H1 (cell line): ENCODE measurements around the gene TRIM67. TPM values are rescaled to one million over a fixed set of nuclear protein-coding genes. Genes with fewer than 3 reads are reported as not detected.

ENCODE experiments used
- CTCF ChIA-PET: fragments of 300-600 bp; sonication (Branson Sonifier 250); formaldehyde crosslinking; loops from one replicate; lab custom pipeline; 2021; ENCODE audit not compliant: partially characterized antibody; lab: Charles Lee
- POLR2A ChIA-PET: fragments of 300-600 bp; sonication (Branson Sonifier 250); formaldehyde crosslinking; loops from one replicate; lab custom pipeline; 2021; ENCODE audit warnings: inconsistent platforms; ENCODE audit not compliant: partially characterized antibody; lab: Charles Lee
- DNase-seq, 2 experiments: peaks; one replicate each; pipeline versions ENCODE4 v3.0.0 to v3.0.0-alpha.2; 2010 to 2022; ENCODE audit warnings: low spot score in 2 of 2, low read depth in 1 of 2, mixed read lengths in 1 of 2
- FAIRE-seq: peaks from 2 replicates; lab custom pipeline; 2011; peaks lifted over from hg19 to GRCh38; lab: Jason Lieb, UNC
- H2AFZ ChIP-seq: 2 replicates; pipeline ENCODE4 v1.8.1; 2012; ENCODE audit warnings: low read length, inconsistent platforms
- H2AK5ac ChIP-seq: 2 replicates; pipeline ENCODE4 v1.6.1; 2013; ENCODE audit warnings: low read depth, low read length
- H2BK120ac ChIP-seq: replicated peaks from 2 replicates; pipeline ENCODE3; 2013; ENCODE audit warnings: low read depth, low read length, inconsistent platforms
- H2BK12ac ChIP-seq: 2 replicates; pipeline ENCODE4 v1.6.1; 2013; ENCODE audit warnings: low read depth, low read length
- H2BK15ac ChIP-seq: 2 replicates; pipeline ENCODE4 v1.6.1; 2013; ENCODE audit warnings: low read length
- H2BK20ac ChIP-seq: 2 replicates; pipeline ENCODE4 v1.6.1; 2013; ENCODE audit warnings: low read length
- H2BK5ac ChIP-seq: 2 replicates; pipeline ENCODE4 v1.6.1; 2013; ENCODE audit warnings: low read depth, low read length
- H3K14ac ChIP-seq: 2 replicates; pipeline ENCODE4 v1.6.1; 2013; ENCODE audit warnings: inconsistent platforms; ENCODE audit not compliant: insufficient read length
- H3K18ac ChIP-seq: 2 replicates; pipeline ENCODE4 v1.6.1; 2013; ENCODE audit warnings: low read length; ENCODE audit errors: extremely low read depth
- H3K23ac ChIP-seq: 2 replicates; pipeline ENCODE4 v1.6.1; 2013; ENCODE audit warnings: inconsistent platforms; ENCODE audit not compliant: insufficient read length
- H3K23me2 ChIP-seq: 2 replicates; pipeline ENCODE4 v1.6.1; 2013; ENCODE audit warnings: low read depth, low read length
- H3K27ac ChIP-seq: 2 replicates; pipeline ENCODE4 v1.6.1; 2011; ENCODE audit warnings: low read depth, low read length, inconsistent platforms
- H3K27me3 ChIP-seq, 4 experiments: replicated peaks in 1 of 4; 1 replicate in 1 of 4; 2 replicates in 3 of 4; pipeline versions ENCODE4 v1.6.1 to v1.8.1; 2011 to 2013; ENCODE audit warnings: low read length in 3 of 4, mild to moderate bottlenecking in 3 of 4, inconsistent platforms in 2 of 4, mixed read lengths in 2 of 4, moderate library complexity in 1 of 4; ENCODE audit not compliant: control insufficient read depth in 3 of 4, insufficient read depth in 3 of 4; ENCODE audit errors: extremely low read depth in 1 of 4
- H3K36me3 ChIP-seq, 4 experiments: 2 replicates each; pipeline versions ENCODE4 v1.6.1 to v1.8.1; 2011 to 2013; ENCODE audit warnings: mild to moderate bottlenecking in 4 of 4, low read length in 3 of 4, moderate library complexity in 2 of 4, control low read depth in 1 of 4, inconsistent platforms in 1 of 4; ENCODE audit not compliant: insufficient read depth in 4 of 4, control insufficient read depth in 2 of 4
- H3K4ac ChIP-seq: replicated peaks from 2 replicates; pipeline ENCODE3; 2013; ENCODE audit warnings: low read length, low read depth, mixed read lengths, inconsistent platforms; ENCODE audit not compliant: insufficient read length
- H3K4me1 ChIP-seq, 4 experiments: replicated peaks in 1 of 4; 1 replicate in 1 of 4; 2 replicates in 3 of 4; pipeline versions ENCODE4 v1.6.1 to v1.8.1; 2011 to 2013; ENCODE audit warnings: low read length in 3 of 4, inconsistent platforms in 2 of 4, mixed read lengths in 1 of 4; ENCODE audit not compliant: insufficient read depth in 4 of 4, control insufficient read depth in 3 of 4
- H3K4me2 ChIP-seq, 2 experiments: 2 replicates each; pipeline versions ENCODE4 v1.6.1 to v1.8.1; 2011 to 2013; ENCODE audit warnings: low read depth in 2 of 2, low read length in 2 of 2, control low read depth in 1 of 2, inconsistent platforms in 1 of 2, mild to moderate bottlenecking in 1 of 2; ENCODE audit not compliant: insufficient read depth in 1 of 2
- H3K4me3 ChIP-seq, 4 experiments: fragments of 200-600, 300-600 bp in 1 of 4; sonication (generic), shearing (Covaris generic), sonication (Bioruptor Twin) in 1 of 4; 2 replicates each; pipeline versions ENCODE4 v1.5.1 to v1.8.1; 2011 to 2016; ENCODE audit warnings: low read length in 4 of 4, low read depth in 3 of 4, control low read depth in 2 of 4, inconsistent platforms in 2 of 4, mild to moderate bottlenecking in 2 of 4, mixed read lengths in 1 of 4, moderate library complexity in 1 of 4; ENCODE audit not compliant: insufficient read depth in 2 of 4; ENCODE audit errors: extremely low read depth in 1 of 4
- H3K56ac ChIP-seq: replicated peaks from 2 replicates; pipeline ENCODE3; 2013; ENCODE audit warnings: low read depth, mild to moderate bottlenecking, mixed read lengths, low read length, inconsistent platforms; ENCODE audit not compliant: insufficient read length
- H3K79me1 ChIP-seq: 2 replicates; pipeline ENCODE4 v1.6.1; 2013; ENCODE audit warnings: low read depth, low read length, control low read depth
- H3K79me2 ChIP-seq, 2 experiments: 2 replicates each; pipeline versions ENCODE4 v1.6.1 to v1.8.1; 2012 to 2013; ENCODE audit warnings: low read length in 2 of 2, mild to moderate bottlenecking in 2 of 2, inconsistent platforms in 1 of 2; ENCODE audit not compliant: insufficient read depth in 2 of 2, control insufficient read depth in 1 of 2
- H3K9ac ChIP-seq, 4 experiments: replicated peaks in 1 of 4; 1 replicate in 1 of 4; 2 replicates in 3 of 4; pipeline versions ENCODE4 v1.6.1 to v1.8.1; 2011 to 2013; ENCODE audit warnings: low read depth in 3 of 4, low read length in 3 of 4, control low read depth in 2 of 4, mild to moderate bottlenecking in 2 of 4, moderate library complexity in 2 of 4, inconsistent platforms in 1 of 4; ENCODE audit errors: extremely low read depth in 1 of 4
- H3K9me3 ChIP-seq, 2 experiments: 2 replicates each; pipeline versions ENCODE4 v1.6.1 to v1.8.1; 2012 to 2013; ENCODE audit warnings: mild to moderate bottlenecking in 2 of 2, moderate library complexity in 2 of 2, control low read depth in 1 of 2, inconsistent platforms in 1 of 2, low read depth in 1 of 2, low read length in 1 of 2, mixed read lengths in 1 of 2; ENCODE audit not compliant: insufficient read depth in 2 of 2
- H4K20me1 ChIP-seq, 2 experiments: replicated peaks in 1 of 2; 2 replicates each; pipeline versions ENCODE3 to v1.8.1; 2011 to 2013; ENCODE audit warnings: inconsistent platforms in 2 of 2, low read length in 2 of 2, mild to moderate bottlenecking in 1 of 2; ENCODE audit not compliant: insufficient read depth in 2 of 2, control insufficient read depth in 1 of 2
- H4K5ac ChIP-seq: 2 replicates; pipeline ENCODE4 v1.6.1; 2013; ENCODE audit warnings: low read length, low read depth, mixed read lengths, inconsistent platforms; ENCODE audit not compliant: insufficient read length
- H4K8ac ChIP-seq: 2 replicates; pipeline ENCODE4 v1.8.0; 2013; ENCODE audit warnings: mild to moderate bottlenecking, moderate library complexity, low read length, inconsistent platforms; ENCODE audit not compliant: insufficient read depth; ENCODE audit errors: extremely low read depth
- H4K91ac ChIP-seq: replicated peaks from 2 replicates; pipeline ENCODE3; 2013; ENCODE audit warnings: low read length, mixed read lengths, inconsistent platforms; ENCODE audit not compliant: insufficient read length
- SP1 ChIP-seq: IDR thresholded peaks from 2 replicates; pipeline ENCODE4 v1.6.1; 2011; ENCODE audit warnings: low read depth, low read length
- WGBS, 2 experiments: shearing (Covaris generic) in 1 of 2; methylation state at CpG; one replicate each; pipeline versions ENCODE4 v1.1.6 to v1.1.7; 2013 to 2015; ENCODE audit warnings: low lambda C conversion rate in 2 of 2, mixed read lengths in 2 of 2, inconsistent platforms in 1 of 2, low coverage in 1 of 2, missing lambda C conversion rate in 1 of 2; ENCODE audit not compliant: insufficient replicate concordance in 2 of 2, insufficient coverage in 1 of 2, insufficient read length in 1 of 2; ENCODE audit errors: extremely low coverage in 1 of 2, missing lambda C conversion rate in 1 of 2; 5-methylcytosine and 5-hydroxymethylcytosine counted together
- polyA plus RNA-seq, 7 experiments: library from polyadenylated mRNA; depleted of rRNA in 3 of 7; stranded (reverse) in 5 of 7; unstranded in 2 of 7; fragments of >200 nt in 5 of 7; fragments of 200-250 nt in 2 of 7; gene quantifications; 1 replicate in 5 of 7; 2 replicates in 1 of 7; 4 replicates in 1 of 7; pipeline versions ENCODE4 v1.2.1 to v1.2.3, GENCODE V29; 2011 to 2013; ENCODE audit warnings: missing spikeins in 2 of 7, mixed read lengths in 2 of 7
- total RNA-seq: library from RNA; stranded (reverse); fragmentation: NEBNext Ultra II Directional; extraction: Animal tissue kit (Norgen Biotek cat#: 25700); gene quantifications from 2 replicates; pipeline ENCODE4 v1.2.1, GENCODE V29; 2021

Gene TRIM67
- total and polyA plus RNA-seq, 2 of the 8 experiments (the other 6 are each of a cell fraction or from before 2014, with no cell fraction given): under 0.01 TPM; not detected in 1

GRCh38 chr1:231165371-231165770, 3.5 kb downstream of the TRIM67 start:
- H3K4me1 ChIP-seq: peaks cover 0 to 8% (median 3%) of the 10 kb centered on the region in 4 experiments; a peak in 4 of 7 replicates
- H2BK12ac ChIP-seq: no peak overlapping the region
- H4K20me1 ChIP-seq: peaks cover 3 to 10% of the 10 kb centered on the region in 2 experiments
- H3K23ac ChIP-seq: no peak overlapping the region
- no peak overlapping the region for H3K4me3 ChIP-seq
- H2BK15ac ChIP-seq: no peak overlapping the region
- no peak for TF ChIP-seq SP1
- TF ChIP-seq, all 59 proteins: peak for 0
- Histone ChIP-seq H4K91ac (no peak overlapping the region), H3K18ac (no peak overlapping the region), H2BK5ac (no peak overlapping the region), H4K5ac (no peak overlapping the region), H3K56ac (no peak overlapping the region), H3K9me3 (peaks cover 0 to 10% of the 10 kb centered on the region in 2 experiments; a peak in 2 of 4 replicates), H3K14ac (no peak overlapping the region), H4K8ac (no peak overlapping the region), H3K9ac (no peak overlapping the region), H3K4ac (no peak overlapping the region), H3K27me3 (peaks cover 38 to 61% (median 51%) of the 10 kb centered on the region in 4 experiments), H3K27ac (no peak overlapping the region), H3K23me2 (peaks cover 13% of the 10 kb centered on the region; the same call in 1 of the 2 replicates), H2AK5ac (no peak overlapping the region), H3K4me2 (no peak overlapping the region), H3K36me3 (peaks cover 0 to 11% (median 0%) of the 10 kb centered on the region in 4 experiments; a peak in 1 of 8 replicates), H2BK120ac (no peak overlapping the region), H3K79me1 (no peaks in the 10 kb centered on the region), H3K79me2 (no peaks in the 10 kb centered on the region), H2BK20ac (no peak overlapping the region), H2AFZ (no peak overlapping the region)
- DNase-seq: no peak
- POLR2A ChIA-PET: no interaction called here
- CTCF ChIA-PET: interaction anchor here (0.7 to 1.3 kb wide), 3 partner anchors 8 to 73 kb away, joined by 3 read pairs; no protein-coding TSS in a partner anchor
- FAIRE-seq: no peak
- 96% methylated on average over 1 of the region's 1 CpG; no CpG with 5 or more reads in 1 of the 2 experiments for WGBS, 2 experiments
